HepG2 (cell line): ENCODE results near the gene ATP4A. TPM values are rescaled to one million over a fixed set of nuclear protein-coding genes. Genes with fewer than 3 reads are reported as not detected.
A peak's percentile ranks its signal among the peaks of the same experiment; 100 is the strongest.

ENCODE experiments used
- AKAP8 ChIP-seq: sonication (generic); formaldehyde crosslinking; IDR thresholded peaks from 2 replicates; pipeline ENCODE4 v1.5.1; 2020; ENCODE audit warnings: mild to moderate bottlenecking, missing genetic modification reagents
- BHLHE40 ChIP-seq: IDR thresholded peaks from 2 replicates; pipeline ENCODE4 v1.6.1; 2011; ENCODE audit warnings: low read length, improper control_type of control experiment
- GATAD2A ChIP-seq: IDR thresholded peaks from 2 replicates; pipeline ENCODE4 v1.6.1; 2016
- RFXANK ChIP-seq: IDR thresholded peaks from 2 replicates; pipeline ENCODE4 v1.6.1; 2016
- polyA plus RNA-seq, 8 experiments: library from polyadenylated mRNA; depleted of rRNA in 3 of 8; stranded (reverse) in 7 of 8; unstranded in 1 of 8; fragments of >200 nt; fragmentation: Illumina TruSeq in 4 of 8; extraction: Trizol in 4 of 8; gene quantifications; 2 replicates each; pipeline versions ENCODE4 v1.2.1 to v1.2.3, GENCODE V29; 2011 to 2016; ENCODE audit warnings: low read depth in 4 of 8, missing spikeins in 1 of 8, mixed read lengths in 1 of 8; ENCODE audit not compliant: insufficient read depth in 1 of 8
- total RNA-seq, 5 experiments: library from RNA; depleted of rRNA; stranded (reverse); fragments of >200 nt; fragmentation: Illumina TruSeq; extraction: Trizol; gene quantifications; 2 replicates each; pipeline ENCODE4 v1.2.3, GENCODE V29; 2016; ENCODE audit warnings: low read depth in 1 of 5
- TF ChIP-seq, protein P1 (sequence below): sonication (generic); formaldehyde crosslinking; conservative IDR thresholded peaks from 2 replicates; pipeline ENCODE4 v1.5.0; 2020; ENCODE audit warnings: missing genetic modification reagents
- TF ChIP-seq, protein P2 (sequence below): sonication (generic); formaldehyde crosslinking; conservative IDR thresholded peaks from 2 replicates; pipeline ENCODE4 v1.4.0; 2020; ENCODE audit warnings: mild to moderate bottlenecking, missing genetic modification reagents, moderate library complexity
- TF ChIP-seq, protein P3 (sequence below): sonication (generic); formaldehyde crosslinking; IDR thresholded peaks from 2 replicates; pipeline ENCODE4 v1.8.1; 2023; ENCODE audit warnings: mild to moderate bottlenecking, missing genetic modification reagents
- TF ChIP-seq, protein P4 (sequence below), 2 experiments: fragments of 450-650 bp in 1 of 2; sonication (generic) in 1 of 2; formaldehyde crosslinking in 1 of 2; IDR thresholded peaks; 2 replicates each; pipeline versions ENCODE4 v1.6.1 to v1.8.0; 2016 to 2022; ENCODE audit warnings: antibody characterized with exemption in 1 of 2, mild to moderate bottlenecking in 1 of 2, missing genetic modification reagents in 1 of 2
- TF ChIP-seq, protein P5 (sequence below): sonication (generic); formaldehyde crosslinking; IDR thresholded peaks from 2 replicates; pipeline ENCODE4 v1.4.0; 2020; ENCODE audit warnings: missing genetic modification reagents
- TF ChIP-seq, protein P6 (sequence below): sonication (generic); formaldehyde crosslinking; IDR thresholded peaks from 2 replicates; pipeline ENCODE4 v1.5.1; 2020; ENCODE audit warnings: missing genetic modification reagents, mild to moderate bottlenecking, borderline replicate concordance

ATP4A gene
- total and polyA plus RNA-seq, 2 of the 13 experiments (the other 11 are each of a cell fraction or from before 2014, with no cell fraction given) = 0.08 to 0.11 TPM

DNA sequence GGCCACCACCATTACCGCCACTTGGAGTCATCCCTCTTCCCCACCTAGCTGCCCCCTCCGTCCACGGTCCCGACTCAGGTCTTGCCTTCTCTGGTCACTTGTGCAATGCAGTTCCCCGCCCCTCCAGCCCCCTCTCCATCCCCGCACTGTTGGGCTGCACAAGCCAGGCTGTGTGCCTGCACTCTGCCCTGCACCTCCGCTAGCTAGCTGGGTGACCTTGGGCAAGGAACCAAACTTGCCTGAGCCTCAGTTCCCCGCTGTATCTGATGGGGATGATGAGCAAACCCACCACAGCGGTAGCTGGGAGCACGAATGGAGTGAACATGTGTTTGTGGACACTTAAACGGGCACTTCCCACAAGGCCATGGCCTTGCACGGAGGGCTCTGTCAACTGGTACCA is 23.6 kb downstream of the ATP4A start (continued):
- TF ChIP-seq, protein P1, sequence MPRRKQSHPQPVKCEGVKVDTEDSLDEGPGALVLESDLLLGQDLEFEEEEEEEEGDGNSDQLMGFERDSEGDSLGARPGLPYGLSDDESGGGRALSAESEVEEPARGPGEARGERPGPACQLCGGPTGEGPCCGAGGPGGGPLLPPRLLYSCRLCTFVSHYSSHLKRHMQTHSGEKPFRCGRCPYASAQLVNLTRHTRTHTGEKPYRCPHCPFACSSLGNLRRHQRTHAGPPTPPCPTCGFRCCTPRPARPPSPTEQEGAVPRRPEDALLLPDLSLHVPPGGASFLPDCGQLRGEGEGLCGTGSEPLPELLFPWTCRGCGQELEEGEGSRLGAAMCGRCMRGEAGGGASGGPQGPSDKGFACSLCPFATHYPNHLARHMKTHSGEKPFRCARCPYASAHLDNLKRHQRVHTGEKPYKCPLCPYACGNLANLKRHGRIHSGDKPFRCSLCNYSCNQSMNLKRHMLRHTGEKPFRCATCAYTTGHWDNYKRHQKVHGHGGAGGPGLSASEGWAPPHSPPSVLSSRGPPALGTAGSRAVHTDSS = no peak
- TF ChIP-seq, protein P2, sequence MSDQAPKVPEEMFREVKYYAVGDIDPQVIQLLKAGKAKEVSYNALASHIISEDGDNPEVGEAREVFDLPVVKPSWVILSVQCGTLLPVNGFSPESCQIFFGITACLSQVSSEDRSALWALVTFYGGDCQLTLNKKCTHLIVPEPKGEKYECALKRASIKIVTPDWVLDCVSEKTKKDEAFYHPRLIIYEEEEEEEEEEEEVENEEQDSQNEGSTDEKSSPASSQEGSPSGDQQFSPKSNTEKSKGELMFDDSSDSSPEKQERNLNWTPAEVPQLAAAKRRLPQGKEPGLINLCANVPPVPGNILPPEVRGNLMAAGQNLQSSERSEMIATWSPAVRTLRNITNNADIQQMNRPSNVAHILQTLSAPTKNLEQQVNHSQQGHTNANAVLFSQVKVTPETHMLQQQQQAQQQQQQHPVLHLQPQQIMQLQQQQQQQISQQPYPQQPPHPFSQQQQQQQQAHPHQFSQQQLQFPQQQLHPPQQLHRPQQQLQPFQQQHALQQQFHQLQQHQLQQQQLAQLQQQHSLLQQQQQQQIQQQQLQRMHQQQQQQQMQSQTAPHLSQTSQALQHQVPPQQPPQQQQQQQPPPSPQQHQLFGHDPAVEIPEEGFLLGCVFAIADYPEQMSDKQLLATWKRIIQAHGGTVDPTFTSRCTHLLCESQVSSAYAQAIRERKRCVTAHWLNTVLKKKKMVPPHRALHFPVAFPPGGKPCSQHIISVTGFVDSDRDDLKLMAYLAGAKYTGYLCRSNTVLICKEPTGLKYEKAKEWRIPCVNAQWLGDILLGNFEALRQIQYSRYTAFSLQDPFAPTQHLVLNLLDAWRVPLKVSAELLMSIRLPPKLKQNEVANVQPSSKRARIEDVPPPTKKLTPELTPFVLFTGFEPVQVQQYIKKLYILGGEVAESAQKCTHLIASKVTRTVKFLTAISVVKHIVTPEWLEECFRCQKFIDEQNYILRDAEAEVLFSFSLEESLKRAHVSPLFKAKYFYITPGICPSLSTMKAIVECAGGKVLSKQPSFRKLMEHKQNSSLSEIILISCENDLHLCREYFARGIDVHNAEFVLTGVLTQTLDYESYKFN = no peak
- no peak for TF ChIP-seq BHLHE40
- TF ChIP-seq, protein P3, sequence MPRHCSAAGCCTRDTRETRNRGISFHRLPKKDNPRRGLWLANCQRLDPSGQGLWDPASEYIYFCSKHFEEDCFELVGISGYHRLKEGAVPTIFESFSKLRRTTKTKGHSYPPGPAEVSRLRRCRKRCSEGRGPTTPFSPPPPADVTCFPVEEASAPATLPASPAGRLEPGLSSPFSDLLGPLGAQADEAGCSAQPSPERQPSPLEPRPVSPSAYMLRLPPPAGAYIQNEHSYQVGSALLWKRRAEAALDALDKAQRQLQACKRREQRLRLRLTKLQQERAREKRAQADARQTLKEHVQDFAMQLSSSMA = no peak
- TF ChIP-seq AKAP8 (CRISPR knock-in tag) = 0 out of 2 replicates have a peak, but pooled peaks have one; percentile 57
- TF ChIP-seq, protein P4, sequence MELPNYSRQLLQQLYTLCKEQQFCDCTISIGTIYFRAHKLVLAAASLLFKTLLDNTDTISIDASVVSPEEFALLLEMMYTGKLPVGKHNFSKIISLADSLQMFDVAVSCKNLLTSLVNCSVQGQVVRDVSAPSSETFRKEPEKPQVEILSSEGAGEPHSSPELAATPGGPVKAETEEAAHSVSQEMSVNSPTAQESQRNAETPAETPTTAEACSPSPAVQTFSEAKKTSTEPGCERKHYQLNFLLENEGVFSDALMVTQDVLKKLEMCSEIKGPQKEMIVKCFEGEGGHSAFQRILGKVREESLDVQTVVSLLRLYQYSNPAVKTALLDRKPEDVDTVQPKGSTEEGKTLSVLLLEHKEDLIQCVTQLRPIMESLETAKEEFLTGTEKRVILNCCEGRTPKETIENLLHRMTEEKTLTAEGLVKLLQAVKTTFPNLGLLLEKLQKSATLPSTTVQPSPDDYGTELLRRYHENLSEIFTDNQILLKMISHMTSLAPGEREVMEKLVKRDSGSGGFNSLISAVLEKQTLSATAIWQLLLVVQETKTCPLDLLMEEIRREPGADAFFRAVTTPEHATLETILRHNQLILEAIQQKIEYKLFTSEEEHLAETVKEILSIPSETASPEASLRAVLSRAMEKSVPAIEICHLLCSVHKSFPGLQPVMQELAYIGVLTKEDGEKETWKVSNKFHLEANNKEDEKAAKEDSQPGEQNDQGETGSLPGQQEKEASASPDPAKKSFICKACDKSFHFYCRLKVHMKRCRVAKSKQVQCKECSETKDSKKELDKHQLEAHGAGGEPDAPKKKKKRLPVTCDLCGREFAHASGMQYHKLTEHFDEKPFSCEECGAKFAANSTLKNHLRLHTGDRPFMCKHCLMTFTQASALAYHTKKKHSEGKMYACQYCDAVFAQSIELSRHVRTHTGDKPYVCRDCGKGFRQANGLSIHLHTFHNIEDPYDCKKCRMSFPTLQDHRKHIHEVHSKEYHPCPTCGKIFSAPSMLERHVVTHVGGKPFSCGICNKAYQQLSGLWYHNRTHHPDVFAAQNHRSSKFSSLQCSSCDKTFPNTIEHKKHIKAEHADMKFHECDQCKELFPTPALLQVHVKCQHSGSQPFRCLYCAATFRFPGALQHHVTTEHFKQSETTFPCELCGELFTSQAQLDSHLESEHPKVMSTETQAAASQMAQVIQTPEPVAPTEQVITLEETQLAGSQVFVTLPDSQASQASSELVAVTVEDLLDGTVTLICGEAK (IDR thresholded peaks at IDR 0.05) = no peak
- TF ChIP-seq, protein P4 (CRISPR knock-in tag; IDR thresholded peaks at IDR 0.05) = no peak
- TF ChIP-seq, protein P5, sequence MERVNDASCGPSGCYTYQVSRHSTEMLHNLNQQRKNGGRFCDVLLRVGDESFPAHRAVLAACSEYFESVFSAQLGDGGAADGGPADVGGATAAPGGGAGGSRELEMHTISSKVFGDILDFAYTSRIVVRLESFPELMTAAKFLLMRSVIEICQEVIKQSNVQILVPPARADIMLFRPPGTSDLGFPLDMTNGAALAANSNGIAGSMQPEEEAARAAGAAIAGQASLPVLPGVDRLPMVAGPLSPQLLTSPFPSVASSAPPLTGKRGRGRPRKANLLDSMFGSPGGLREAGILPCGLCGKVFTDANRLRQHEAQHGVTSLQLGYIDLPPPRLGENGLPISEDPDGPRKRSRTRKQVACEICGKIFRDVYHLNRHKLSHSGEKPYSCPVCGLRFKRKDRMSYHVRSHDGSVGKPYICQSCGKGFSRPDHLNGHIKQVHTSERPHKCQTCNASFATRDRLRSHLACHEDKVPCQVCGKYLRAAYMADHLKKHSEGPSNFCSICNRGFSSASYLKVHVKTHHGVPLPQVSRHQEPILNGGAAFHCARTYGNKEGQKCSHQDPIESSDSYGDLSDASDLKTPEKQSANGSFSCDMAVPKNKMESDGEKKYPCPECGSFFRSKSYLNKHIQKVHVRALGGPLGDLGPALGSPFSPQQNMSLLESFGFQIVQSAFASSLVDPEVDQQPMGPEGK (CRISPR knock-in tag) = peak; percentile 37; the same call in 1 of the 2 replicates
- TF ChIP-seq RFXANK = no peak
- TF ChIP-seq, protein P6, sequence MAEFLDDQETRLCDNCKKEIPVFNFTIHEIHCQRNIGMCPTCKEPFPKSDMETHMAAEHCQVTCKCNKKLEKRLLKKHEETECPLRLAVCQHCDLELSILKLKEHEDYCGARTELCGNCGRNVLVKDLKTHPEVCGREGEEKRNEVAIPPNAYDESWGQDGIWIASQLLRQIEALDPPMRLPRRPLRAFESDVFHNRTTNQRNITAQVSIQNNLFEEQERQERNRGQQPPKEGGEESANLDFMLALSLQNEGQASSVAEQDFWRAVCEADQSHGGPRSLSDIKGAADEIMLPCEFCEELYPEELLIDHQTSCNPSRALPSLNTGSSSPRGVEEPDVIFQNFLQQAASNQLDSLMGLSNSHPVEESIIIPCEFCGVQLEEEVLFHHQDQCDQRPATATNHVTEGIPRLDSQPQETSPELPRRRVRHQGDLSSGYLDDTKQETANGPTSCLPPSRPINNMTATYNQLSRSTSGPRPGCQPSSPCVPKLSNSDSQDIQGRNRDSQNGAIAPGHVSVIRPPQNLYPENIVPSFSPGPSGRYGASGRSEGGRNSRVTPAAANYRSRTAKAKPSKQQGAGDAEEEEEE (CRISPR knock-in tag) = no peak
- TF ChIP-seq GATAD2A (CRISPR knock-in tag) = no peak
